HG02763 (cell line): ENCODE data around the gene GNAZ.

Experiments
- ATAC-seq: cut with Tn5 transposase; IDR thresholded peaks from one replicate; pipeline ENCODE4 v1.9.1; 2021; ENCODE audit warnings: mild to moderate bottlenecking, moderate library complexity; ENCODE audit not compliant: unreplicated experiment

GNAZ gene

DNA sequence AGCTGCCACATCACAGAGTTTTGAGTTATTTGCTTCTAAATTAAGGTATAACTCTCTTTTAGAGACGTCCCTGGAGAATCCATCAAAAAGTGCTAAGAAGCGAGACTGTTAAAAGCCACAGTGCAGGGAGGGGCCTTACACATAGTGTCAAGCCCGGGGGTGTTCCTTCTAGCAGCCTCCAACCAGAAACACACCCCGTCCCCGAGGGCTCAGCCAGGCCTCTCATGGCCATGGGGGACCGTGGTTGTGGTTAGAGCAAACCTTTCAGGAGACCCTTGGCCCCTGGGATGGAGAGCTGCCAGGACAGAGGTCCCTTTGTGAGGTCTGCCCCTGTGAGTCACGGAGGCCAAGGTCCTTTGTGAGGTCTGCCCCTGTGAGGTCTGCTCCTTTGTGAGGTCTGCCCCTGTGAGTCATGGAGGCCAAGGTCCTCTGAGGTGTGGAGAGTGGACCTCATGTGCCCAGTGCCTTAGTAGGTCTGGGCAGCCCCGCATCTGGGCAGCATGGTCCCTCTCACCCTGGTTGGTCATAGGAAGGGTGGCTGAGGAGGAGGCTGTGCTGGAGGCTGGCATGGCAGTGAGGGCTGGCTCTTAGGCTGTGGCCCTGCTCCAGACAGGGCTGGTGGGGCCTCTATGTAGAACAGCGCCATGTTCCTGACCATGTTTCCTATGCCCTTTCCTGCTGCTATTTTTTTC, 5.4 kb downstream of the GNAZ start:
- no peak for ATAC-seq

DNA sequence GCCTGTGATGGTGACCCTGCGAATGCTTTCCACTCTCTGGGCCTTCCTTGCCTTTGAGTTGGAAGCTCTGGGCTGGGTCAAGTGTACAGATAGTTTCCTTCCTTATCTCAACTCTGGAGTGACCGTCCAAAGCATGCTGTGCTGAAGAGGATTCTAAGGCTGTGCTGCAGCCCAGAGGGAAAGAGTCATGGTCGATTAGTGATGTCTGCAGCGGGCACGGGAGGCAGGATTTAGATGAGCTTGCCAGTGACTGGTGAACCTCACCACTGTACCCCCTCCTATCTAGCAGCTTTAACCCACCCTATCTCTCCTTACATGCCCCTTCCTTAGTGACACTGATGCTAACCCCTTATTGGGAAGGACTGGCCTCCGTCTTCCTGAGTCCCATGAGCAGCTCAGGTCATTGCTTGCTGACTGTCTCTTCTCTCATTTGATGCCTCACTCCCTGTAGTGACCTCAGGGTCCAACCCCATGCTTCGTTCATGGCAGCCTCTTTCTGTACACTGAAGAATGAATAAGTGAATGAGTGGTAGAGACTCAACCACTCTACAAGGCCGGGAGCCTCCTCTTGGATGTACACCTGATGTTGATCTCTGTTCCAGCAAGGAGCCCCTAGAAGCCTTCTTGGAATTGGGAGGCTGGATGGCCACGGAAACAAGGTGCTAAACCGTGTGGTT, 6.7 kb downstream of the GNAZ start:
- ATAC-seq: no peak

DNA sequence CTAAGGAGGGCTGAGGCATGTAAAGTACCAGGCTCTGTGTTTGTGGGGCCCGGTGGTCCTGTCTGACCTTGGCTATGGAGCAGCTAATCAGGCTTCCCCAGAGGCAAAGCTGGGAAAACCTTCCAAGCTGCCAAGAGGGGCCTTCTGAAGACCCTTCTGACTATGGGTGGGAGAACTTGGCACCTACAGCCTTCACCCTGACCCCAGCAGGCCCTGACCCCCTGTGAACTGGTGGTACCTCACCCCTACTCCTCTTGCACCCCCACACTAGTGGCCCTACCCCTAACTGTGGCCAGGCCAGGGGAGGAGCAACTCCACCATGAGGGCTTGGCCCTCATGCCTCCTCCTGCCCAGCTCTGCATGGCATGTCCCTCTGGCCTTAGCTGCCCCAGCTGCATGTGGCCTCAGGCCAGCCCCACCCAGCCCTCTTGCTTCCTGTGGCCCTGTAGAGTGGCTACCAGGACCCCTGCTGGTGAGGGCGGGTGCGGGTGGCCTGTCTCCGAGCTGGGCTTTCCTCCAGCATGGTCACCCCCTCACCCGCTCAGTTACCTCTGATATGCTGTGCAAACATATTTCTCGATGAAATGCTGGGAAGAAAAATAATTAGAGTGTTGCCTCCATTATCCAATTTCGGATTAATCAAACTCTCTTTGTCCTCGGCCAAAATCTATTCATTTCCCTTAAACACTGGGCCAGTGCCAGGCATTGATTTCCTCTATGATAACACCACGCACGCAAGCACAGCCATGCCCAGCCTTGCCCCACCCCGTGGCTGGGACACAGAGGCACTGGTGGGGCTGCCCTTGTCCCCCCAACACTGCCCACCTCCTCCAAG, 7.5 kb downstream of the GNAZ start:
- ATAC-seq: no peak

DNA sequence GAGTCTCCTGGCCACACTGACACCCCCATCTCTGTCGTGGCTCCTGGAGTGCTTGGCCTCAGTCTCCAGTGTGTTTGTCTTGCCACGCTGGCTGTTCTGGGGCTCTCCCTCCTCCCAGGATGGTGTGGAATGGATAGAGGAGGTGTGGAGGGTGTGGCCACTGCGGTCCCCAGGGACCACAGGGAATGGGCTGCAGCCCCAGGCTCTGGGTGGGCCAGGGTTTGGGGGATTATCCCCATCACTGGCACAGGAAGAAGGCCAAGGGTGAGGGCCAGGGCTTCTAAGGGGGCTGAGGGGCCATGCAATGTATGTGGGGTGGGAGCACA, 8.1 kb downstream of the GNAZ start:
- ATAC-seq: no peak

DNA sequence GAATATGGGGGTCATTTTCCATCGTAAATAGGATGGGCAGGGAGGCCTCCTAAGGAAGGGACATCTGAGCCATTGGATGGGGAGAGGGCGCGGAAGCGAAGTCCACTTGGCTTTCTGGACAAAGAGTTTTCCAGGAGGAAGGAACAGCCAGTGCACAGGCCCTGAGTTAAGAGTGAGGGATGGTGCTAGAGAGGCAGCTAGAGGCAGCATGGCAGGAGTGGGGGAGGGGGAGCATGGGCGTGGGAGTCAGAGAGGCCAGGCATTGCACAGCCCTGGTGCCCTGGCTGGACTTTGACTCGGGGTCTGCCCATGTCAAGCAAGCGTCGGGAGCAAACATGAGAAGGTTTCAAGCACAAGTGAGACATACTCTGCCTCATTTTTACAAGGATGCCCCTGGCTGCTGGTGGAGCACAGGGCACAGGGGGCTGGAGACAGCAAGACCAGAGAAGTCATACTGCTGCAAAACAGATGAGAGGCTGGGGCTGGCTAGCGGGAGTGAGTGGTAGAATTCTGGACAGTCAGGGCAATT, 9.0 kb downstream of the GNAZ start:
- ATAC-seq: no peak

DNA sequence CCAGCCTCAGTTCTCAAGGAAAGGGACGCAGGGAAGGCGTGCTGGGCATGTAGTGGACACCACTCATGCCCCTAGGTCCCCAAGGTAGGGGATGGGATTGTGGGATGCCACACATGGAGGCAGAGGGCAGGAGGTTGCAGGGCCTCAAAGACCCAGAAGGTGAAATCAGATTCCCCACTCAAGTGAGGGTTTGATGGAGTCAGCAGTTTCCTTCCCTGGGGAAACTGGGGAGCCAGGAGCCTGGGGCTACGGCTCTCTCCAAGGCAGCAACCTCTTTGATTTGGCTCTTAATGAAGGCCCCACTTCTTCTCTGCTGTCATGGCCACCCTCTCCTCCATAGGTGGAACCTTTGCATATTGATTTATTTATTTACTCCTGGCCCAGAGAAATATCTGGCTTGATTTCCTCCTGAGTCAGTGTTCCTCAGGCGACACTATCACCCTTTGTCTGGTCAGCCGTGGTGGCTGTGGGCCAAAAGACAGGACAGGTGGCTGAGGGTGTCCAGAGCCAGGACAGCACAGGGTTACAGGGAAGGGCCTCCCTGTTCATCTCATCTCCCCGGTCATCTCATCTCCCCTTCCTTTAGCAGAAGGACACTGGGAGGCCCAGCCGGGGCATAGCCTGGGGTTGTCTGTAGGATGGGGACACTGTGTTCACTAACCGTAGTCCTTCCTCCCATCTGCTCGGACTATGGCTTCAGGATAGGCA, 9.6 kb downstream of the GNAZ start:
- ATAC-seq: no peak

DNA sequence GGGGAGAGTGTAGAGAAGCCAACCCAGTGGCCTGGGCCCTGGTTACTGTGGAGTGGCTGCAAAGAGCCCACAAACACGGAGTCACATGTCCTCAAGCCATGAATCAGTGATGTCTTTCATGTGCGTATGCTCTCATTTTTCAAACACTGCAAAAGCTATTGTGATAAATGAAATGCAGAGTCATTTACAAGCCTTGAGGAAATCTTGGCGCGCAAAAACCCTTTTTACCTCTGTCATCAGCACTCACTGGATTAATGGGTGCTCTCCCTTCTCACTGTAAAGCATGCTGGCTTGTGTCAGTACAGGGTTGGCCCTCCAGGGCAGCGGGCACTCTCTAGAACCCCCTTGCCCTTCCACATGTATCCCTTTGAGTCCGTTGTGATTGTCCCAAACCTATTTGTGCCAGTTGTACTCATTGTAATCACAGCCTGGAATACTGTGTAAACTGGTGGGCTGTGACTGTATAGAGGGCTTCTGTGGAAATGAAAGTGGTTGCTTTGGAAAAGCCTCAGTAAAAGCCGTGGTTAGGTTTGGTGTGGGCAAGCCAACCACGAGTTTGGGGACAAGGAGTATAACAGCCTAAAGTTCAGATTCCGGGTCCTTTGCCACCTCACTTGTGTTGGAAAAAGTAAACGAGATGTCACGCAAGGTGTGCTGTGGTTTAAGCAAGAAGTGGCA, 10.4 kb downstream of the GNAZ start:
- no peak for ATAC-seq

DNA sequence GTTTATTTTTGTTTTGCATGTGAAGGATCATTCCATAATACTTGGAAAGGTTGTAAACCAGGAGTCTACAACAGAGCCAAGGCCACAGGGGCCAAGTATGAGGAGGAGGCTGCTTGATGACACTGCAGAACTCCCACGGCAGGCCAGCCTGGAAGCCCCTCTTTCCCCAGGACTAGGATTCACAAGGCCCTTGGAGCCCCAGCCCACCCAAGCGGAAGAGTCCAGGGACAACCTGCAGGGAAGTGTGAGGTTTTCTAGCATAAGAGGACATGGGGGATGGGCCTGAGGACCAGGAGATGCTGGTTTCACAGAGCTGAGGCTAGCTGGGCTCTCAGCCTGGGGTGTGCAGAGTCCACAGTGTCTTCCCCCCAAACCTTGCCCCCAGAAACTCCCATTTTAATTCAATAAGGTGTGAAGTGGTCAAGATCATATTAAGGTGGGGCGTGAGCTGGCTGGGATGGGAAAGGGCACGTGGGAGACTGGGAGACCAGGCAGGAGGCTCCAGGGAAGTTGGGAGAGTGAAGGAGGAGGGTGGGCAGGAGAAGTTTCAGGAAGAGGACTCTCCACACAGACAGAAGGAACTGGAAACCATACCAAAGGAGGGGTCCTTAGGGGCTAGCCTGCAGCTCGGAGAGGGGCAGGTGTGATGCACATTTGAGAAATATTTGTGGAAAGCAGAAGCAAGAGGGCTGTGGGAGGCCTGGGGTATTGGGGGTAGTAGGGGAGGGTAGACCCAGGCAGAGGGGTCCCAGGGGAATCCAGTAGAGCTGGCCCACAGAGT, 12.4 kb downstream of the GNAZ start:
- ATAC-seq: no peak

DNA sequence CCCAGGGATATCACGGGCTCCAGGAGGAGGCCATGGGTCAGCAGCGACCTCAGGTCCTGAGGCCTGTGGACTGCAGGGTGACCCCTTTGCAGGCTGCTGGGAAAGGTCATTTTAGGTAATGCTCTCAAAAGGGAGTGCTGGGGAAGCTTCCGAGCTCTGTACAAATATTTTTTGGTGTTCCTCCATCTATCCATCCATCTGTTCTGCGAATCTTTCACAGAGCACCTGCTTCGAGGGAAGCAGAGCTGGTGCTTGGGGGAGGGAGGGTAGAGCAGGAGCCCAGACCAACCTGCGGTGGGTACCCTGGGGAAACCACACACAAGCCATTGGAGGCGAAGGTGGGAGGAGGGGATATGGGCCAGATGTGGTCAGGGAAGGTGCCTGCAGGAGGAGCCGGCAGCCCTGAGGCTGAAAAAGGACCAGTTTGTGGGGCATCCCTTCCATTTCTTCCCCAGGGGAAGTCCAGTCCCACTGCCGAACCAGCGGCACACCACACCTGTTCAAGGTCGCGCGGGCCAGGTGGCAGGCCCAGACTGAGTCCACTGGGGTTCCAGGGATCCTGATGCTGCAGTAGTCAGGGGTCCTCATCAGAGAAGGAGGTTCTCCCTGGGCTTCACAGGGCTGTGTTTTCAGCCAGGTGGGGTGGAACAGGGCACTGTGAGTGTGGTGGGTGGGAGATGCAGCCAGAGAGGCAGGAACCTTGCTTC, 13.1 kb downstream of the GNAZ start:
- ATAC-seq: no peak

DNA sequence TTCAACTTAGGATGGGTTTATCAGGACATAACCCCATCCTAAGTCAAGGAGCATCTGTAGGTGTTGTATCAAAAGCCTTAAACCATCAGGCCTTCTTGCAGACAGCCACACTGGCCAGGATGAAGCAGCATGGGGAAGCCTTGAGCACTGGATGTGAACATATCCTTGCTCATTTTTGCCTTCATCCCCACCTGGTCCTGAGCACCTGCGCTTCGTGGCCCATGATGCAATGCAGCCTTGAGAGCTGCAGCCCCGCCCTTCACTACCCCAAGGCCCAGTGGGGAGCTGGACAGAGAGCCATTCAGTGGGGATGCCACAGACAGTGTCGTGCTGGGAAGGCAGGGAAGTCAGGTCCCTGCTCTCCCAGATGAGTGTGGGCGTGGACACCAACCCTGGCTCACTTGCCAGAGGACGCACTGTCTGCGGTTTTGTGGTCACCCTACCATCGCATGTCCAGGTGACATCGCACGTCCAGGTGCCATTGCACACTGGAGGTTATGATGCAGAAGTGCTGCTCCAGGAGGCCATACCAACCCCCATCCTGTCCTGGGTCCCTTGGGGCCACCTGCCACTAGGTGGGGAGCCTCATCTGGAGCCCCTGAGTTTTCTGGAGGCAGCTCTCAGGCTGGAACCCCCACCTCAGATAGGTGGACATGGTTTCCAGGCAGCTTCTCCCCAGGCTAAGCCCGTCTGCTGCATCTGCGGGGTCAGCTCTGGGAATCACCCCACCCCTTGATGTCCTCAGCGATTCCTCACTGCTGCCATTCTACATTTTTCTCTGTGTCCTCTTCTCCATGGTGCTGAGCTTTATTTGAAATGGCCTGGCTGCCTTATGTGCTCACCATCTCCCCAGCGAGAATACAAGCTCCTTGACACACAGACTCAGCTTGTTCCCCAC, 14.4 kb downstream of the GNAZ start:
- no peak for ATAC-seq

DNA sequence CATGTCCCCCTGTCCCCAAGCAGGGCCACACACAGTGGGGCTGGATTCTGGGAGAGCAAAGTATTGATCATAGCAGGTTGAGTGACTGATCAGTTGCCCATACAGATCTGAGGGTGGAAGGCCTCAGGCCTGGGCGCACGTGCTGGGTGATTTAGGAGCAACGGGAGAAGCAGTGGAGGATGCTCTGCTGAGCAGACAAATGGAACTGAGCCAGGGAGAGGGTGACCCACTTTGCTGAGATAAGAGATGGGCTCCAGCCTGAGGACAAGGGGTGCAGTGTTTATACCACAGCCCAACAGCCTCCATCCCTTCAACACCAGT, 15.0 kb downstream of the GNAZ start:
- no peak for ATAC-seq

DNA sequence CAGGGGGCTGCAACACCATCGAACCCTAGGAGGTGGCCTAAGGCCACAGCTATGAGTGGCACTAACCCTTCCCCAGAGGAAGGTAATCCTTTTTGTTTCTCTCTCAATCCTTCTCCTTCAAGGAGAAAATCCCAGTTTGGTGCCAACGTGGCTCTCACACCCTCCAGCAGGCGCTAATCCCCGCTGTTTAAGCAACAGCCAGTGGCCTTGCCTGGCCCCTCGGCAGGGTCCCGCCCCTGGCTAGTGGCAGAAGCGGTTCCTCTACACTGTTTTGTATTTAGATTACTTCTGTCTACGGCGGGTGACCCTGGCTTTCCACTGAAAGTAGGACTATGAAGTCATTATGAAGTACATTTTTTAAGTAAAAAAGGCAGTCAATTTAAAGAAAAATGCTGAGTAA, 15.5 kb downstream of the GNAZ start:
- ATAC-seq: no peak

DNA sequence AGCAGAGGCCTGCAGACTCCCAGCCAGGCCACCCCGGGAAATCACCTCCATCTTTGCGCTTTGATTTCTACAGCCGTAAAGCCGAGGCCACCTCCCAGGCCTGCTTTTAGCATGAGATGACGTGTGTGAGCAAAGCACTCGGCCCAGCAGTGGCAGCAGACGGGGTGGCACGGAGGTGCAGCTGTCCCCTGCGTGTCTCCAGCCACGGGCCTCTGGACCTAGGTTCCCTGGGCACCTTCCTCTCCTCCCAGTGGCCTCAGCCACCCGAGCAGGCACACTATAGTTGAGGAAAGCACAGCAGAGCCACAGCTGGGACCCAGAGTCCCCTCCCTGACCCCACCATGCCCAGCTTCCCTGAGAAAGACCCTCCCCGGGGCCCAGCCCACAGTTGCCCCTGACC, 15.9 kb downstream of the GNAZ start:
- ATAC-seq: no peak

DNA sequence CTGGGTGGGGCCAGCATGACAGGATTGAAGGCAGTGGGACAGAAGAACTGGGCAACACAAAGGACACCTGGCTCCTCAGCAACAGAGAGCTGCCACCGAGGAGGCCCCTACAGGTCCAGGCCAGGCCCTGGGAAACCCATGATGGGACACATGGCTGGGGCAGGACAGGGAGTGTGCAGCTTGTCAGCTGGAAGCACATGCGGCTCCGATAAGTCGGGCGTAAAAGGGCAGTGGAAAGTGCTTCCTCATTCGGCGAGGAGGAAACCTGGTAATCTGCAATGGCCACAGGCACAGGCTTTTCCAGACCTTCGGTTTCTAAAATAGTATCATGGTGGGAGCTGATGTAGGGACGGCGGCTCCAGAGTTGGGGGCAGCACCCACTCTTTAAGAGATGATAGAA, 16.5 kb downstream of the GNAZ start:
- no peak for ATAC-seq

DNA sequence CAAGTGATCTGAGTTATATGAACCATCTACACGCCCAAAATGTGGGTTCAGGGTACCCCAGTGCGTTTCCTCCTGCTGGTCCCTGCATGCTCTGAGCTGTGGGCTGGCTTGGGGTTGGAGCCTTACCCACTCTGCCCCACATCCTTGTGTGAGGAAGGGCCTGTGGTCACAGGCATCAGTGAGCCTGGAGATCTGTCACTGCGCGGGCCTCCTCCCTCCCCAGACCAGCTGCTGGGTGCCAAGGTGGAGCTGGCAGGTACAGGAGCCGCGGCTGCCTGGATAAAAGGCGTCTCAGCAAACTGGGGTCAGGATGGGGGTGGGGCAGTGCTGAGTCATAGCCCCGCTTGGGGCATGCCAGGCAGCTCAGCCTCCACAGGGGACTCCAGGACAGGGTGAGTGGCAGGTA, 17.9 kb downstream of the GNAZ start:
- ATAC-seq: no peak

DNA sequence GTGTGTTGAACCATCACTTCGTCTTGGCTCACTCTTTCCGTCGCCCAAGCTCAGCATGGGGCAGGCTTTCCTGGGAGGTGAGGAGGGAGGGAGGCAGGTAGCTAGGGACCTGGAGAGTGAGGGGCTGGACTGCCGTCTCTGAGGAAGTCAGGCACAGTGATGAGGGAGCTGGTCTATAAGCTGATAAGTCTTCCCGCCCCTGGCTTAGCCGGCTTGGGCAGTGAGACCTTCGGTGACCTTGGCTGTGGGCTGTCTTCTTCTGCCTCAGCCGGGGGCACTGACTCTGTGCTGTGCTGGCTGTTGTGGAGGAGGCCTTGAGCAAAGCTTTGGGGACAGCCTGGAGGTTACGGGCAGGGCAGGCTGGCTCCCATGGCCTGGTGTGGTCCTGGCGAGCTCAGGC, 18.7 kb downstream of the GNAZ start:
- no peak for ATAC-seq

DNA sequence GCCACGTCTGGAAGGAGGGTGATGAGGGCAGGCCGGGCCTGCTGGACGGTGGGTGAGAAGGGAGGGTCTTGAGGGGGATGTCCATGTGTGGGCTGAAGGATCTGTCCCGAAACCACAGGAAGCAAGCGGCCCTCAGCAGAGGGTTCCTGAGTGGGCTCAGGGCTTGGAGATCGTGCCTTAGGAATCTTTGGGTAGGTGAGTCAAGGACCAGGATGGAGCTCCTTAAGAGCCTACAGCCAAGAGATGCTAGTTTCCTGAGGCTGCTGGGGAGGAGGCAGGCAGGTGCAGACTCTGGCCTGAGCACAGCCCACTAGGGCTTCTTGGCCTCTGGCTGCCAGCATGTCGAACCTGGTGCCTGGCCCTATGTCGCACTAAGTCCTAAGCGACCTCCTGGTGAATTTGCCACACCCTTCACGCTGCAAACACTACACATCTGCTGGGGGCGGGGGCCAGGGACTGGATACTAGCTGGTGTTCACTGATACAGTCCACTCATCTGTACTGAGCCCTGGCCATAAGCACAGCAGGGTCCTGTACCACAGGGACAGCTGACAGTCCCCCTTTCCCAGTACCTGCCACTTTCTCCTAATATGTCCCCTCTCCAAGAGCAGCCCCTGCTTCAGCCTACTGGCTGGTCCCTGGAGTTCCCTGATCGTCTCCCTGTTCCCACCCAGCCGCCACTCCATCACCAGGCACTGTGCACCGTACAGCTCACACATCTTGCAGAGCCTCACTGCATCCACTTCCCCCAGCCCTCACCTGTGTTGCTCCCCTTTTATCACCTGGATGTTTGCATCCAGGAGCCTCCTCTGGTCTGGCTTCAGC, 19.5 kb downstream of the GNAZ start:
- no peak for ATAC-seq

DNA sequence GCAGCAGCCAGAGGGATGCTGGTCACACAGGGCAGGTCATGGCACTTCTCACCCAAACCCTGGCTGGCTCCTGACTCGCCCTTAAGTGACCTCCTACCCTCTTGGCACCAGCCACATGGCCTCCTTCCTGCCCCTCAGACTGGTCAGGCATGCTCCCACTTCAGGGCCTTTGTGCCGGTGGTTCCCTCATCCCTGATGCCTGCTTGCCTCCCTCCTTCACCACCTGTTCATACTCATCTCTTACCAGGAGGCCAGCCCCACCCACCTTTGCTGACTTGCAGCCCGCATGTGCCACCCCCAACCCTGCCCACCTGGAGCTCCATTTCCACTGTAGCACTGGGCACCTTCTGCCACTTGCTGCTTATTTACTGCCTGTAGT, 20.1 kb downstream of the GNAZ start:
- no peak for ATAC-seq
